Measurements from ENCODE around the gene SHISAL2A. TPM values are rescaled to one million over a fixed set of nuclear protein-coding genes. Genes with fewer than 3 reads are reported as not detected.
"Not testable (repeated sequence)": the region's sequence is repeated elsewhere in the genome, so short reads cannot be mapped to it uniquely, and the experiment has no call there.

The SHISAL2A gene
- polyA plus RNA-seq, 6 donors from 2014 or later, result 7.4 to 19.6 (median 15.7) TPM

GRCh38 chr1:52683367-52683940 lies 50.5 kb downstream of the SHISAL2A start:
- no peak overlapping the region for H3K4me3 Mint-ChIP-seq
- H3K36me3 Mint-ChIP-seq, result peaks cover 13 to 15% of the 10 kb centered on the region in 2 donors
- peaks cover 0 to 2% (median 0%) of the 10 kb centered on the region in 7 donors for H3K9me3 Mint-ChIP-seq
- peaks cover 16 to 33% (median 32%) of the 10 kb centered on the region in 3 donors for H3K4me1 Mint-ChIP-seq
- peak overlapping the region in 1 of 6 donors; percentile 81 for H3K27ac Mint-ChIP-seq
- H3K27me3 Mint-ChIP-seq, result no peaks in the 10 kb centered on the region
- DNase-seq (no peak), ATAC-seq (ENCODE audit: low read depth in 2 of 2) (no peak)

- no peak for ATAC-seq (ENCODE audit: low read depth in 2 of 2)
- H3K4me3 Mint-ChIP-seq, result no peak overlapping the region
- H3K4me1 Mint-ChIP-seq, result peaks cover 11 to 33% (median 29%) of the 10 kb centered on the region in 3 donors
Observed at GRCh38 chr1:52684545-52684944, 51.6 kb downstream of the SHISAL2A start.

GRCh38 chr1:52686261-52686751 lies 53.3 kb downstream of the SHISAL2A start:
- not testable (repeated sequence) for H3K9me3 Mint-ChIP-seq, H3K27me3 Mint-ChIP-seq, H3K36me3 Mint-ChIP-seq
- Mint-ChIP-seq H3K27ac (peak overlapping the region in 5 of 6 donors; percentile 57 to 91 (median 81)), H3K4me1 (peaks cover 7 to 29% (median 27%) of the 10 kb centered on the region in 3 donors), H3K4me3 (peak overlapping the region in 7 of 8 donors; percentile 15 to 73 (median 34))
- peak; percentile 99 for ATAC-seq (ENCODE audit: low read depth in 2 of 2)
- peak; percentile 76 for DNase-seq

More at GRCh38 chr1:52684545-52684944, 51.6 kb downstream of the SHISAL2A start:
- peak overlapping the region in 3 of 6 donors; percentile 4 to 81 (median 7) for H3K27ac Mint-ChIP-seq
- H3K36me3 Mint-ChIP-seq, result peaks cover 8 to 15% of the 10 kb centered on the region in 2 donors
- H3K9me3 Mint-ChIP-seq, result peaks cover 0 to 2% (median 0%) of the 10 kb centered on the region in 7 donors
- no peaks in the 10 kb centered on the region for H3K27me3 Mint-ChIP-seq
- no peak for DNase-seq

- no peaks in the 10 kb centered on the region for H3K27me3 Mint-ChIP-seq
- peak overlapping the region in 1 of 6 donors; percentile 91 for H3K27ac Mint-ChIP-seq
- H3K36me3 Mint-ChIP-seq, result peaks cover 8 to 11% of the 10 kb centered on the region in 2 donors
- H3K4me1 Mint-ChIP-seq, result peaks cover 7 to 31% (median 27%) of the 10 kb centered on the region in 3 donors
- ATAC-seq (ENCODE audit: low read depth in 2 of 2) (no peak), DNase-seq (no peak)
- H3K4me3 Mint-ChIP-seq, result no peak overlapping the region
- peaks cover 0 to 2% (median 0%) of the 10 kb centered on the region in 7 donors for H3K9me3 Mint-ChIP-seq
Observed at GRCh38 chr1:52686830-52687229, 53.9 kb downstream of the SHISAL2A start.

GRCh38 chr1:52691821-52692220 lies 58.9 kb downstream of the SHISAL2A start:
- H3K4me3 Mint-ChIP-seq, result no peak overlapping the region
- peak overlapping the region in 1 of 6 donors; percentile 15 for H3K27ac Mint-ChIP-seq
- peaks cover 6 to 19% (median 9%) of the 10 kb centered on the region in 3 donors for H3K4me1 Mint-ChIP-seq
- H3K9me3 Mint-ChIP-seq, result no peaks in the 10 kb centered on the region
- H3K36me3 Mint-ChIP-seq, result peaks cover 7 to 18% of the 10 kb centered on the region in 2 donors
- H3K27me3 Mint-ChIP-seq, result no peaks in the 10 kb centered on the region
- DNase-seq (no peak), ATAC-seq (ENCODE audit: low read depth in 2 of 2) (no peak)

- Mint-ChIP-seq H3K9me3 (no peaks in the 10 kb centered on the region), H3K27me3 (no peaks in the 10 kb centered on the region), H3K4me3 (no peak overlapping the region), H3K36me3 (peaks cover 7 to 10% of the 10 kb centered on the region in 2 donors), H3K27ac (no peak overlapping the region), H3K4me1 (peaks cover 7 to 21% (median 13%) of the 10 kb centered on the region in 3 donors)
- DNase-seq (no peak), ATAC-seq (ENCODE audit: low read depth in 2 of 2) (no peak)
Observed at GRCh38 chr1:52692697-52693096, 59.7 kb downstream of the SHISAL2A start.

GRCh38 chr1:52693351-52693750 lies 60.4 kb downstream of the SHISAL2A start:
- not testable (repeated sequence) for H3K9me3 Mint-ChIP-seq; DNase-seq; ATAC-seq (ENCODE audit: low read depth in 2 of 2); H3K27me3 Mint-ChIP-seq; H3K4me3 Mint-ChIP-seq
- Mint-ChIP-seq H3K4me1 (peaks cover 13 to 25% (median 19%) of the 10 kb centered on the region in 3 donors), H3K36me3 (peaks cover 7 to 10% of the 10 kb centered on the region in 2 donors), H3K27ac (peak overlapping the region in 2 of 6 donors; percentile 30 to 82)

GRCh38 chr1:52693843-52694242 lies 60.9 kb downstream of the SHISAL2A start:
- Mint-ChIP-seq H3K27ac (peak overlapping the region in 2 of 6 donors; percentile 58 to 82), H3K4me1 (peaks cover 18 to 30% (median 23%) of the 10 kb centered on the region in 3 donors), H3K27me3 (no peaks in the 10 kb centered on the region), H3K36me3 (peaks cover 7 to 10% of the 10 kb centered on the region in 2 donors), H3K9me3 (no peaks in the 10 kb centered on the region), H3K4me3 (peak overlapping the region in 1 of 8 donors; percentile 25)
- DNase-seq (no peak), ATAC-seq (ENCODE audit: low read depth in 2 of 2) (no peak)

GRCh38 chr1:52695627-52696026 lies 62.7 kb downstream of the SHISAL2A start:
- H3K4me3 Mint-ChIP-seq, result peak overlapping the region in 5 of 8 donors; percentile 1 to 47 (median 40)
- ATAC-seq (ENCODE audit: low read depth in 2 of 2), result no peak
- peaks cover 7 to 10% of the 10 kb centered on the region in 2 donors for H3K36me3 Mint-ChIP-seq
- no peaks in the 10 kb centered on the region for H3K27me3 Mint-ChIP-seq
- H3K9me3 Mint-ChIP-seq, result no peaks in the 10 kb centered on the region
- peaks cover 20 to 31% (median 26%) of the 10 kb centered on the region in 3 donors for H3K4me1 Mint-ChIP-seq
- DNase-seq, result no peak
- peak overlapping the region in 2 of 6 donors; percentile 17 for H3K27ac Mint-ChIP-seq

- Mint-ChIP-seq H3K36me3 (no peaks in the 10 kb centered on the region), H3K27me3 (no peaks in the 10 kb centered on the region), H3K4me3 (peak within 1 kb of the TSS; percentile 86 to 95 (median 90)), H3K9me3 (no peaks in the 10 kb centered on the region), H3K4me1 (peaks cover 23 to 34% (median 29%) of the 10 kb centered on the region in 3 donors), H3K27ac (peak within 1 kb of the TSS; percentile 69 to 93 (median 85))
- ATAC-seq (ENCODE audit: low read depth in 2 of 2) (peak; percentile 23 to 35), DNase-seq (peak; percentile 44)
Observed at GRCh38 chr1:52697795-52698674, 65.1 kb downstream of the SHISAL2A start, which contains the start of gene COA7. Gene COA7, minus strand, starts transcription at chr1:52698347. Its CDS starts 21 bp downstream, at chr1:52698326.

- H3K4me3 Mint-ChIP-seq, result peak overlapping the region; percentile 81 to 97 (median 89)
- H3K36me3 Mint-ChIP-seq, result no peaks in the 10 kb centered on the region
- H3K4me1 Mint-ChIP-seq, result peaks cover 15 to 31% (median 24%) of the 10 kb centered on the region in 3 donors
- H3K27ac Mint-ChIP-seq, result peak overlapping the region; percentile 93 to 99 (median 98)
- H3K27me3 Mint-ChIP-seq, result peaks cover 2 to 5% (median 3%) of the 10 kb centered on the region in 3 donors
- no peaks in the 10 kb centered on the region for H3K9me3 Mint-ChIP-seq
- ATAC-seq (ENCODE audit: low read depth in 2 of 2), result peak; percentile 87 to 89
- DNase-seq, result peak; percentile 82
Observed at GRCh38 chr1:52702886-52703787, 70.2 kb downstream of the SHISAL2A start.

- ATAC-seq (ENCODE audit: low read depth in 2 of 2) (no peak), DNase-seq (no peak)
- no peaks in the 10 kb centered on the region for H3K9me3 Mint-ChIP-seq
- no peaks in the 10 kb centered on the region for H3K36me3 Mint-ChIP-seq
- H3K27ac Mint-ChIP-seq, result peak overlapping the region in 1 of 6 donors; percentile 66
- H3K4me3 Mint-ChIP-seq, result peak overlapping the region in 3 of 8 donors; percentile 1 to 66 (median 24)
- H3K27me3 Mint-ChIP-seq, result peaks cover 5 to 10% (median 5%) of the 10 kb centered on the region in 3 donors
- H3K4me1 Mint-ChIP-seq, result peaks cover 6 to 17% (median 16%) of the 10 kb centered on the region in 3 donors
Observed at GRCh38 chr1:52706136-52706670, 73.2 kb downstream of the SHISAL2A start.
